ENCODE measurements around the gene RESF1. TPM values are rescaled to one million over a fixed set of nuclear protein-coding genes. Genes with fewer than 3 reads are reported as not detected.

Gene RESF1
- total RNA-seq, 1 donor from 2014 or later, result 22.6 TPM

GRCh38 chr12:31999692-32000091 is 40.5 kb downstream of the RESF1 start:
- peak; percentile 19 for DNase-seq (ENCODE audit: extremely low spot score, unreplicated experiment)
- Mint-ChIP-seq H3K9me3 (ENCODE audit: unreplicated experiment) (no peaks in the 10 kb centered on the region), H3K4me3 (ENCODE audit: unreplicated experiment) (no peak overlapping the region), H3K36me3 (ENCODE audit: unreplicated experiment) (peaks cover 9% of the 10 kb centered on the region), H3K27me3 (ENCODE audit: unreplicated experiment) (no peaks in the 10 kb centered on the region), H3K4me1 (ENCODE audit: unreplicated experiment) (no peaks in the 10 kb centered on the region), H3K27ac (ENCODE audit: unreplicated experiment) (no peak overlapping the region)
- TF ChIP-seq, protein P1, sequence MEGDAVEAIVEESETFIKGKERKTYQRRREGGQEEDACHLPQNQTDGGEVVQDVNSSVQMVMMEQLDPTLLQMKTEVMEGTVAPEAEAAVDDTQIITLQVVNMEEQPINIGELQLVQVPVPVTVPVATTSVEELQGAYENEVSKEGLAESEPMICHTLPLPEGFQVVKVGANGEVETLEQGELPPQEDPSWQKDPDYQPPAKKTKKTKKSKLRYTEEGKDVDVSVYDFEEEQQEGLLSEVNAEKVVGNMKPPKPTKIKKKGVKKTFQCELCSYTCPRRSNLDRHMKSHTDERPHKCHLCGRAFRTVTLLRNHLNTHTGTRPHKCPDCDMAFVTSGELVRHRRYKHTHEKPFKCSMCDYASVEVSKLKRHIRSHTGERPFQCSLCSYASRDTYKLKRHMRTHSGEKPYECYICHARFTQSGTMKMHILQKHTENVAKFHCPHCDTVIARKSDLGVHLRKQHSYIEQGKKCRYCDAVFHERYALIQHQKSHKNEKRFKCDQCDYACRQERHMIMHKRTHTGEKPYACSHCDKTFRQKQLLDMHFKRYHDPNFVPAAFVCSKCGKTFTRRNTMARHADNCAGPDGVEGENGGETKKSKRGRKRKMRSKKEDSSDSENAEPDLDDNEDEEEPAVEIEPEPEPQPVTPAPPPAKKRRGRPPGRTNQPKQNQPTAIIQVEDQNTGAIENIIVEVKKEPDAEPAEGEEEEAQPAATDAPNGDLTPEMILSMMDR (IDR thresholded peaks at IDR 0.05), result no peak

DNA sequence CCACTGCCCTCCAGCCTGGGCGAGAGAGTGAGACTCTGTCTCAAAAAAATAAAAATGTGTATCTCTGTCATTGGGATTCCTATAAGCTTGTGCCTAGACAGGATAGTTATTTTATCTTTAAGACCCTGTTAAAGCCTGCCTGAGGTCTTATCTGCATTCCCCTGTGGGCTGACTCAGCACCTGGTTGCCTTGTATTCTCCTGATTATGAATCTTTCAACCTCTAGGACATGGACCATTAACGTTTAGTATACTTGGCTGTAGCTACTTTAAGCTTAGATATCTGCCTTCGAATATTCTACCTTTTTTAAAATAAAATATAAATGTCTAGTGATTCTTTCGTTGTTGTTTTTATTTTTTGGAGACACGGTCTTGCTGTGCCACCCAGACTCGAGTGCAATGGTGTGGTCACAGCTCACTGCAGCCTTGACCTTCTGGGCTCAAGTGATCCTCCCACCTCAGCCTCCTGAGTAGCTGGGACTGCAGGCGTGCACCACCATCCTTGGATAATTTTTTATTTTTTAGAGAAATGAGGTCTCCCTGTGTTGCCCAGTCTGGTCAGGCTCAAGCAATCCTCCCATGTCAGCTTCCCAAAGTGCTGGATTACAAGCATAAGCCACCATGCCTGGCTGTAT is 41.3 kb downstream of the RESF1 start:
- no peak for DNase-seq (ENCODE audit: extremely low spot score, unreplicated experiment)

DNA sequence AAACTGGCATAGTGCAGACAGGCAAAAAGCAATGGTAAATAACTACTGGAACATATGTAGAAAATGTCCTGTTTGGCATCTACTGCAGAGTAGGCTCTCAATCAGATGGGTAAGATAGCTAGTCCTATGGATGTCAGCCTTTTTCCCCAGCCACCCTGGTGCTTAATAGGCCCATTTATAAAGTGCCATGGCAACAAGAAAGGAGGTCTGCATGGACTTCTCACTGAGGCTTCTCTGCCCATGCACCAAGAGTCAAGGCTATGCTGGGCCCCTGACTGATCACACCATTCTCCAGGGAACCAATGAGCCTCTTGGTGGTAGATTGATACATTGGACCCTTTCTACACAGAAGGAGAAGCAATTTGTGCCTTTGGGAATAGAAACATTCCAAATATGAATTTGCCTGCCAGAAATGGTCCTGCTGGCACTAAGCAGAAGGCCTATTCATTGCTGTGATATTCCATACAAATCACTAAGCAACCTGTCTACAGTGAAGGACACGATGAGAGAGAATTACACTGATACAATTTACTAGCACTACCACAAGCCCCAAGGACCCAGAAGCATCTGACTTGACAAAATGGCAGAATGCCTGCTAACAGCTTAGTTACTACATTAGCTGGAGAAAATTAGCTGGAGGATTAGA is 43.8 kb downstream of the RESF1 start:
- Mint-ChIP-seq H3K27me3 (ENCODE audit: unreplicated experiment) (no peaks in the 10 kb centered on the region), H3K36me3 (ENCODE audit: unreplicated experiment) (peaks cover 9% of the 10 kb centered on the region), H3K4me3 (ENCODE audit: unreplicated experiment) (no peak overlapping the region), H3K9me3 (ENCODE audit: unreplicated experiment) (no peaks in the 10 kb centered on the region), H3K4me1 (ENCODE audit: unreplicated experiment) (no peaks in the 10 kb centered on the region), H3K27ac (ENCODE audit: unreplicated experiment) (no peak overlapping the region)
- DNase-seq (ENCODE audit: extremely low spot score, unreplicated experiment), result no peak
- TF ChIP-seq, protein P1 (IDR thresholded peaks at IDR 0.05), result no peak

More for the DNA sequence above, 41.3 kb downstream of the RESF1 start:
- Mint-ChIP-seq H3K36me3 (ENCODE audit: unreplicated experiment) (peaks cover 9% of the 10 kb centered on the region), H3K27me3 (ENCODE audit: unreplicated experiment) (no peaks in the 10 kb centered on the region), H3K9me3 (ENCODE audit: unreplicated experiment) (no peaks in the 10 kb centered on the region), H3K4me1 (ENCODE audit: unreplicated experiment) (no peaks in the 10 kb centered on the region), H3K27ac (ENCODE audit: unreplicated experiment) (no peak overlapping the region), H3K4me3 (ENCODE audit: unreplicated experiment) (no peak overlapping the region)
- TF ChIP-seq, protein P1 (IDR thresholded peaks at IDR 0.05), result no peak

- DNase-seq (ENCODE audit: extremely low spot score, unreplicated experiment), result no peak
- Mint-ChIP-seq H3K36me3 (ENCODE audit: unreplicated experiment) (peaks cover 9% of the 10 kb centered on the region), H3K4me1 (ENCODE audit: unreplicated experiment) (no peaks in the 10 kb centered on the region), H3K4me3 (ENCODE audit: unreplicated experiment) (no peak overlapping the region), H3K9me3 (ENCODE audit: unreplicated experiment) (no peaks in the 10 kb centered on the region), H3K27me3 (ENCODE audit: unreplicated experiment) (no peaks in the 10 kb centered on the region), H3K27ac (ENCODE audit: unreplicated experiment) (no peak overlapping the region)
- TF ChIP-seq, protein P1 (IDR thresholded peaks at IDR 0.05), result no peak
These were observed 44.4 kb downstream of the RESF1 start for GRCh38 chr12:32003654-32004053.

DNA sequence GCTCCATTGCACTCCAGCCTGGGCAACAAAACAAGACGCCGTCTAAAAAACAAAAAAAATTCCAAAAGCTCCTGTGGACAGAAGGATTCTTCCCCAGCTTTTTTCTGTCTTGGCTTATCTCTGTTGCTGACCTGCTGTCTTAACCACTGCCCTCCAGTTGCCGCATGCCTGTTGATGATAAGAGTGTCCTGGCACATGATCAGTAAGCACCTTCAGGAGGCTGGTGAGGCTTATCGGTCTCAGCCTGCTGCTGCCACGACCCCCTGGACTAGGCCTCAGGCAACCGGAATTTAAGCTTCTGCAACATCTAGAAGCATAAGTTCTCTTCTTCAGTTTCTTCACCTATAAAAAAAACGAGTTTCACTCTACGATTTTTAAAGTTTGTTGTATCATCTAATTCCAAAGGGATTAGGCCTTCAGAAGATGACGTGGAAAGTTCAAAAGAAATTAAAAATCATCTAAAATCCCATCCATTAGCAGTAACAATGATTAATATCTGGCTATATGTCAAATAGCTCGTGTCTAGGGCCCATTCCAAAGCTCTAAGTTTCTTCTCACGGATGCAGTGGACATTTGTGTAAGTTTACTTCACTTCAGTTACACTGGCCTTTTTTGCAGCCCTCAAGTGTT is 46.4 kb downstream of the RESF1 start:
- no peak overlapping the region for H3K27ac Mint-ChIP-seq (ENCODE audit: unreplicated experiment)
- no peaks in the 10 kb centered on the region for H3K27me3 Mint-ChIP-seq (ENCODE audit: unreplicated experiment)
- peaks cover 3% of the 10 kb centered on the region for H3K36me3 Mint-ChIP-seq (ENCODE audit: unreplicated experiment)
- H3K4me1 Mint-ChIP-seq (ENCODE audit: unreplicated experiment), result no peaks in the 10 kb centered on the region
- no peaks in the 10 kb centered on the region for H3K9me3 Mint-ChIP-seq (ENCODE audit: unreplicated experiment)
- no peak for DNase-seq (ENCODE audit: extremely low spot score, unreplicated experiment)
- TF ChIP-seq, protein P1 (IDR thresholded peaks at IDR 0.05), result no peak
- no peak overlapping the region for H3K4me3 Mint-ChIP-seq (ENCODE audit: unreplicated experiment)
